HCT116 (cell line): ENCODE data around the gene FOXO3. TPM values are rescaled to one million over a fixed set of nuclear protein-coding genes. Genes with fewer than 3 reads are reported as not detected.

Experiments used
- ATAC-seq: fragments of 200-7000 bp; cut with Tn5 transposase; 2 replicates; pipeline ENCODE4 v1.9.1; 2020; ENCODE audit warnings: mild to moderate bottlenecking, moderate library complexity
- BruUV-seq: library from RNA; stranded (reverse); fragments of 400-500 nt; replicated peaks from 2 replicates; lab custom pipeline; 2021; lab: Mats Ljungman, UMichigan
- CTCF ChIA-PET: fragments of 300-600 bp; sonication (Branson Sonifier 250); formaldehyde crosslinking; loops from one replicate; lab custom pipeline; 2021; ENCODE audit warnings: antibody characterized with exemption; lab: Charles Lee
- POLR2A ChIA-PET: fragments of 300-600, 350-600 bp; sonication (Branson Sonifier 250); formaldehyde crosslinking; loops from one replicate; lab custom pipeline; 2021; ENCODE audit warnings: antibody characterized with exemption; lab: Charles Lee
- RAD21 ChIA-PET, 2 experiments: fragments of 300-600 bp; sonication (Branson Sonifier 250); formaldehyde crosslinking; loops; one replicate each; lab custom pipeline; 2023; ENCODE audit warnings: low total read pairs in 2 of 2; ENCODE audit not compliant: uncharacterized antibody in 2 of 2, unreplicated experiment in 2 of 2, low non-redundant PET in 1 of 2; lab: Charles Lee
- DNase-seq: peaks from one replicate; pipeline ENCODE4 v3.0.0-alpha.2; 2010; ENCODE audit warnings: low read depth, low spot score
- H2AFZ ChIP-seq: fragments of 200-600 bp; shearing (Covaris generic), sonication (generic); 2 replicates; pipeline ENCODE4 v1.6.1; 2017; ENCODE audit warnings: low read depth, mixed run types, mixed read lengths, antibody characterized with exemption, low read length; ENCODE audit not compliant: poor library complexity, severe bottlenecking
- H3K27ac ChIP-seq: 2 replicates; pipeline ENCODE4 v1.5.1; 2012; ENCODE audit warnings: low read depth, low read length
- H3K27me3 ChIP-seq: fragments of 200-600 bp; sonication (generic); 2 replicates; pipeline ENCODE4 v1.6.1; 2016; ENCODE audit warnings: mixed run types, low read length, mixed read lengths; ENCODE audit not compliant: insufficient read depth
- H3K36me3 ChIP-seq, 2 experiments: fragments of 200-500 bp in 1 of 2; fragments of 200-600 bp in 1 of 2; sonication (Bioruptor generic) in 1 of 2; sonication (generic) in 1 of 2; 2 replicates each; pipeline versions ENCODE4 v1.5.1 to v1.6.1; 2014 to 2016; ENCODE audit warnings: low read length in 2 of 2, inconsistent platforms in 1 of 2, mixed read lengths in 1 of 2, mixed run types in 1 of 2; ENCODE audit not compliant: insufficient read depth in 2 of 2, control insufficient read depth in 1 of 2
- H3K4me1 ChIP-seq, 2 experiments: fragments of 200-600 bp in 1 of 2; sonication (generic) in 1 of 2; 2 replicates each; pipeline versions ENCODE4 v1.5.1 to v1.6.1; 2012 to 2017; ENCODE audit warnings: low read length in 2 of 2, inconsistent platforms in 1 of 2, mild to moderate bottlenecking in 1 of 2, mixed read lengths in 1 of 2, mixed run types in 1 of 2, moderate library complexity in 1 of 2; ENCODE audit not compliant: insufficient read depth in 2 of 2, control insufficient read depth in 1 of 2
- H3K4me2 ChIP-seq: fragments of 200-600 bp; sonication (generic); 2 replicates; pipeline ENCODE4 v1.6.1; 2017; ENCODE audit warnings: mixed run types, low read length, mixed read lengths
- H3K4me3 ChIP-seq, 2 experiments: fragments of 200-600 bp in 1 of 2; sonication (generic) in 1 of 2; replicated peaks in 1 of 2; 2 replicates each; pipeline ENCODE4 v1.5.1; 2011 to 2016; ENCODE audit warnings: low read length in 2 of 2, control low read depth in 1 of 2, low read depth in 1 of 2, mild to moderate bottlenecking in 1 of 2, mixed read lengths in 1 of 2, mixed run types in 1 of 2
- H3K79me2 ChIP-seq: fragments of 200-600 bp; sonication (generic); 2 replicates; pipeline ENCODE4 v1.6.1; 2017; ENCODE audit warnings: mild to moderate bottlenecking, mixed run types, low read length, moderate library complexity, mixed read lengths; ENCODE audit not compliant: insufficient read depth
- H3K9ac ChIP-seq: fragments of 200-600 bp; sonication (generic); 2 replicates; pipeline ENCODE4 v1.6.1; 2016; ENCODE audit warnings: low read length, mixed read lengths
- H3K9me2 ChIP-seq: fragments of 200-600 bp; sonication (generic), shearing (Covaris generic); 2 replicates; pipeline ENCODE4 v1.6.1; 2017; ENCODE audit warnings: mixed run types, mild to moderate bottlenecking, moderate library complexity; ENCODE audit not compliant: insufficient read depth
- H3K9me3 ChIP-seq, 2 experiments: fragments of 200-500 bp in 1 of 2; fragments of 200-600 bp in 1 of 2; sonication (Bioruptor generic) in 1 of 2; sonication (generic) in 1 of 2; 2 replicates each; pipeline ENCODE4 v1.6.1; 2014 to 2017; ENCODE audit warnings: low read length in 2 of 2, mixed read lengths in 2 of 2, inconsistent platforms in 1 of 2, low read depth in 1 of 2, mild to moderate bottlenecking in 1 of 2, mixed run types in 1 of 2, moderate library complexity in 1 of 2; ENCODE audit not compliant: control insufficient read depth in 1 of 2, insufficient read depth in 1 of 2
- H4K20me1 ChIP-seq: fragments of 200-600 bp; sonication (generic), shearing (Covaris generic); 2 replicates; pipeline ENCODE4 v1.6.1; 2017; ENCODE audit warnings: mixed run types, mild to moderate bottlenecking, moderate library complexity; ENCODE audit not compliant: insufficient read depth
- CBX3 ChIP-seq: IDR thresholded peaks from 2 replicates; pipeline ENCODE4 v1.6.1; 2012; ENCODE audit warnings: low read depth
- ELF1 ChIP-seq: IDR thresholded peaks from 2 replicates; pipeline ENCODE4 v1.6.1; 2012; ENCODE audit warnings: low read depth, borderline replicate concordance
- EZH2 ChIP-seq: fragments of 200-600 bp; sonication (generic); IDR thresholded peaks from 2 replicates; pipeline ENCODE4 v1.6.1; 2017; ENCODE audit warnings: antibody characterized with exemption, mixed run types
- JUND ChIP-seq: IDR thresholded peaks from 2 replicates; pipeline ENCODE4 v1.6.1; 2012
- MAX ChIP-seq: IDR thresholded peaks from 2 replicates; pipeline ENCODE4 v1.6.1; 2012
- RAD21 ChIP-seq: IDR thresholded peaks from 2 replicates; pipeline ENCODE4 v1.6.1; 2012; ENCODE audit warnings: low read depth, mild to moderate bottlenecking
- SIN3A ChIP-seq: IDR thresholded peaks from 2 replicates; pipeline ENCODE4 v1.6.1; 2012; ENCODE audit warnings: low read depth
- SRF ChIP-seq: IDR thresholded peaks from 2 replicates; pipeline ENCODE4 v1.6.1; 2012; ENCODE audit warnings: low read depth
- intact Hi-C: fragments of 100-400 bp; cut with micrococcal nuclease; formaldehyde crosslinking; loops from 2 replicates; pipeline ENCODE4 v1.10.0; 2022
- total RNA-seq: library from RNA; stranded (reverse); gene quantifications from one replicate; pipeline ENCODE4 v1.2.1, GENCODE V29; 2021; ENCODE audit not compliant: unreplicated experiment

The FOXO3 gene
- total RNA-seq, 1 experiment from 2014 or later, result 40.0 TPM

GRCh38 chr6:108710030-108710429, 149.3 kb downstream of the FOXO3 start:
- Histone ChIP-seq H3K36me3 (no peaks in the 10 kb centered on the region), H3K27me3 (no peaks in the 10 kb centered on the region), H4K20me1 (no peaks in the 10 kb centered on the region), H3K9ac (no peak overlapping the region), H2AFZ (no peak overlapping the region), H3K4me3 (no peak overlapping the region), H3K9me2 (no peaks in the 10 kb centered on the region), H3K4me2 (no peak overlapping the region), H3K4me1 (peaks cover 22 to 31% of the 10 kb centered on the region in 2 experiments), H3K79me2 (no peaks in the 10 kb centered on the region), H3K27ac (no peak overlapping the region), H3K9me3 (no peaks in the 10 kb centered on the region)
- RAD21 ChIA-PET, result no interaction called here
- BruUV-seq, result no TSS peak
- CTCF ChIA-PET, result no interaction called here
- intact Hi-C loops, result no loop called here
- TF ChIP-seq SIN3A, result no peak
- TF ChIP-seq MAX, result no peak
- TF ChIP-seq SRF, result no peak
- ATAC-seq (no peak), DNase-seq (no peak)
- POLR2A ChIA-PET, result no interaction called here

GRCh38 chr6:108710551-108710950, 149.8 kb downstream of the FOXO3 start:
- H3K9ac ChIP-seq, result no peak overlapping the region
- no peak overlapping the region for H3K4me2 ChIP-seq
- DNase-seq, result no peak
- POLR2A ChIA-PET, result no interaction called here
- H3K4me3 ChIP-seq, result no peak overlapping the region
- H3K79me2 ChIP-seq, result no peaks in the 10 kb centered on the region
- H3K9me3 ChIP-seq, result no peaks in the 10 kb centered on the region
- TF ChIP-seq CBX3 (no peak), EZH2 (no peak), RAD21 (no peak), ELF1 (no peak), JUND (no peak)
- intact Hi-C loops, result no loop called here
- H3K4me1 ChIP-seq, result peaks cover 22 to 36% of the 10 kb centered on the region in 2 experiments
- H2AFZ ChIP-seq, result no peak overlapping the region
- RAD21 ChIA-PET, result no interaction called here
- ATAC-seq, result no peak
- BruUV-seq, result no TSS peak
- H3K36me3 ChIP-seq, result no peaks in the 10 kb centered on the region
- no peaks in the 10 kb centered on the region for H3K27me3 ChIP-seq
- no peaks in the 10 kb centered on the region for H3K9me2 ChIP-seq
- no peaks in the 10 kb centered on the region for H4K20me1 ChIP-seq
- CTCF ChIA-PET, result no interaction called here
- no peak overlapping the region for H3K27ac ChIP-seq
